AG08395 (cell line): ENCODE results near the gene ARHGAP21.
A peak's percentile ranks its signal among the peaks of the same experiment; 100 is the strongest.
"Not testable (repeated sequence)": the region's sequence is repeated elsewhere in the genome, so short reads cannot be mapped to it uniquely, and the experiment has no call there.

Experiments
- DNase-seq: peaks from one replicate; pipeline ENCODE4 v3.0.0; 2012; ENCODE audit warnings: mixed read lengths, low spot score

ARHGAP21 gene

DNA sequence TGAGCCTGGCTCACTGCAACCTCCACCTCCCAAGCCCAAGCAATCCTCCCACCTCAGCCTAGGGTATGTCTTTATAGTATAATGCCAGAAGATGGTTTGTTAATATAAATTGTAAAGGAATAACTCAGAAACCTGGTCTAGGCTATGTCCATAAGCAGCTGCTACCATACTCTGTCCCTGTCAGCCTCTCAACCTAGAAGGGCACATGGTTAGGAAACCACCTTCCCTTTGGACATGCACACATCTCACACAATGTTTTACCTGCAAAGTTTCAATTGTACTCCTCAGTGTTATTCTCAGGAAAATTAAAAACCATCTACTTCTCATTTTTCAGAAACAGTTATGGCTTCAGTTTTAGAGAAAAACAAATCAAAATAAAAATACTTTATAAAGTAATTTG is 40.1 kb downstream of the ARHGAP21 start:
- DNase-seq = no peak

GRCh38 chr10:24681572-24682088 is 42.1 kb downstream of the ARHGAP21 start:
- DNase-seq = no peak

DNA sequence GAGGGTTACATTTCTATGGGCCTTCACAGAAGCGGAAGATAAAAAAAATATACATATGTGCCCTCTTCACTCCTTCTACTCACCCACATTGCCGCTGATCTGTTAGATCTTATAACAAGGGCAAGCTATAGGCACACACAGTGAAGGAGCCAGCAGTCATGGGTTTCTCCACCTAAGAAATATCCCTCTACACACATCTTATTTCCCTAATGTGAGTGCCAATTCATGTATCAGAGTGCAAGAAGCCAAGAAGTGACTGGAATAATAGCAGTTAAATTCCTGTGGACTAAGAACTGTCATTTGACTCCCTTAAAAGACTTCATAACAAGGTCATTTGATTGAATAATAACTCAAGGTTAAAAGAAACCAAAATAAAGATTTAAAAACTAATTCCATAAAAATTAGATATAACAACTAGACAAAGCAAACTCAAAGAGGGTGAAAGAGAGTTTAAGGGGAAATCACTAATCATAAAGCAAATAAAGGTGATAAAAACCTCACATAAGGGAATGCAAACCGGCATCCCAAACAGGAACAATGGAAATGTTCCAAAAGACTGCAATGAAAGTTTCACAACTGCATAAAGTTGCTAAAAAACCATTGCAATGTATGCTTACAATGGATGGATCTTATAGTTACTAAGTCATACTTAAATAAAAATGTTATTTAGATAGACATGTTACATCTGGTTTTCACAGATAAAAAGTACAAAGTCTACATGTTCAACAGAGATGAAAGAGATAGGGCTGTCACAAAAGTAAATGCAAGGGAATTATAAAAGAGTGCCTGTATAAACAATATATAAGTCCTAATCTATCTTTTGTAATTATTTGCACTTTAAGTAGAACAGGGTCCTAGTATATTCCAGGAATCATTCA is 42.8 kb downstream of the ARHGAP21 start:
- DNase-seq = peak; percentile 41

- DNase-seq = no peak
These were observed 44.9 kb downstream of the ARHGAP21 start for GRCh38 chr10:24678757-24679156.

DNA sequence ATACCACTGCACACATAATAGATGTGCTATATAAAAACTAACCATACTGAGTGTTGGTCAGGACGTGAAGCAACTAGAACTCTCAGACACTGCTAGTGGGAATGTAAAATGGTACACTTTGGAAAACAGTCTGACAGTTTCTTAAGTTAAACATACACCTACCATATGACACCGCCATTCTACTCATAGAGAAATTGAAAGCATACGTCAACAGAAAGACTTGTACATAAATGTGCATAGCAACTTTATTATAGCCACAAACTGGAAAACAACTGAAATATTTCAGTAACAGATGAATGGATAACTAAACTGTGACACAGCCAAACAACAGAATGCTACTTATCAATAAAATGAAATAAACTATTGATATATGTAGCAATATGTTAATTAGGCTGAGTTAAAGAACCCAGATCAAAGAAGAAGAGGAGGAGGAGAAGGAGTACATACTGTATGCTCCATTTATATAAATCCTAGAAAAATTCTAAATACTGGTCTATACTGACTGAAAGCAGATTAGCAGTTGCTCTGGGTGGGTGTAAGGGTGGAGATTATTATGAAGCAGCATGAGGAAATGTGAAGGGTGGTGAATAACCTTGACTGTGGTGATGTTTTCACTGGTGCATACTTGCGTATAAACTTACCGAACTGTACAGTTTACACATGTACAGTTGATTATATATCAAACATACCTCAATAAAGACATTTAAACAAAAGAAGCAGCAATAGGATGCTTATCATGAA is 48.6 kb downstream of the ARHGAP21 start:
- DNase-seq = no peak

DNA sequence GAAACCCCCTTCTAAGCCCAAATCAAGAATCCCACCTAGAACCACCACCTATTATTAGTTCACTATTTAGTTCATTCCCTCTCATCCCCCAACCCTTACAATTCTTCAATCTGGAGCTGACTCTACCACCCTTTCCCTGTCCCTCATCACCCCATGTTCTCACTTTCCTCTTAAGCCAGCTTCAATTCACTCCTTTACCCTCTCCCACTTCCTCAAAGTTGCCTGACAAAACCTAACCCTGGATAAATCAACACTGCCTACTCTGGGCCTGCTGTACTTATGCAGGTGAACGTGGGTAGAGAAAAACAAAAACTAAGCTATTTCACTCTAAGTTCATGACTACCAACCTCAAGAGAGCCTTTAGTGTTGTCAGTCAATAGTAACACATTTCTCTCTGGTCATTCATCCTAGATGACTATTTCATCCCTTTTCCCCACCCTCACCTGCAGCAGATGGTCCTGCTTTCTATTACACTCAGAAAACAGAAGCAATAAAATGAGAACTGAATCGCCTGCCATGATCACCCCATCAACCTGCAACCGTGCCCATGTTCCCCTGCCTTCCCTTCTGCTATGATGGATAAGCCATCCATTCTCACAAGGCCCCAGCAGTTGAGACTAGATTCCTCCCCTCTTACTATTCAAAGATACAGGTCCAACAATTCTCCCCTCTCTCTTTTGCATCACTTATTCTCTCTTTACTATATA is 52.6 kb downstream of the ARHGAP21 start:
- no peak for DNase-seq

- no peak for DNase-seq
These were observed 54.3 kb downstream of the ARHGAP21 start for GRCh38 chr10:24669285-24669852.

DNA sequence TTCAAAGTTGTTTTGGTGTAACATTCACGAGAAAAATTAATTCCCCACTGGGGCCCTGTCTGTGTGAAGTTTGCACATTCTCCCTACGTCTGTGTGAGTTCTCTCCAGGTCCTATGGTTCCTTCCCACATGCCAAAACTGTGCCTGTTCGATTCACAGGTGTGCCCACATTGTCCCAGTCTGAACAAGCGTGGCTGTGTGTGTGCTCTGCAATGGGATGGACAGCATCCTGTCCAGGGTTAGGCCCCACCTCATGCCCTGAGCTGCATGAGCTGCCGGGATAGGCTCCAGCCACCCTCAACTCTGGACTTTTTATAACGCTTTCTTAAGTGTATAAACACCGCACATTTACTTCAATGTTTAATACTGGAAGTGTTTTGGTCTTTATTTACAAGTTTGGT is 55.4 kb downstream of the ARHGAP21 start:
- no peak for DNase-seq

DNA sequence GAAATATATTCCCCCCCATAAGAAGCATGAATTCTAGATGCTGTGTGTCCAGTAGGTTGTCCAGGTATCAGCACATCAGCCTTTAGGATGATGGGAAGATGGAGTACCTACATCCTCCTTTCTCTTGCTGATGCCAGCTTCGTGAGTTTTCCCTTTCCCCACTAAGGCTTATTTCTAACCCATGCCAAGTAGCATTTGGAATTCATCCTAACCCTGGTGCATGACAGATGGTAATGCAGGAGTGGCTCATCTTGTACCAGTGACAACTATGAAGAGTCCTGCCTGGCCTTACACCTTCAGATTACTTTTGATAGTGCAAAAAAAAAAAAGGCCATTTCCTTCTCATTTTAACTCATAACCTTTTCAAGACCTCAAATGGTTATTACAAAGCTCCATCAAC is 58.7 kb downstream of the ARHGAP21 start:
- DNase-seq = no peak

GRCh38 chr10:24661376-24661775 is 62.3 kb downstream of the ARHGAP21 start:
- no peak for DNase-seq

DNA sequence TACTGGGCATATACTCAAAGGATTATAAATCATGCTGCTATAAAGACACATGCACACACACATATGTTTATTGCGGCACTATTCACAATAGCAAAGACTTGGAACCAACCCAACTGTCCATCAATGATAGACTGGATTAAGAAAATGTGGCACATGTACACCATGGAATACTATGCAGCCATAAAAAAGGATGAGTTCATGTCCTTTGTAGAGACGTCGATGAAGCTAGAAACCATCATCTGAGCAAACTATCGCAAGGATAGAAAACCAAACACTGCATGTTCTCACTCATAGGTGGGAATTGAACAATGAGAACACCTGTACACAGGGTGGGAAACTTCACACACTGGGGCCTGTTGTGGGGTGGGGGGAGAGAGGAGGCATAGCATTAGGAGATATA is 65.4 kb downstream of the ARHGAP21 start:
- not testable (repeated sequence) for DNase-seq

GRCh38 chr10:24656326-24656725 is 67.4 kb downstream of the ARHGAP21 start:
- not testable (repeated sequence) for DNase-seq

GRCh38 chr10:24652381-24652957 is 71.2 kb downstream of the ARHGAP21 start:
- DNase-seq = no peak

- DNase-seq = no peak
These were observed 71.8 kb downstream of the ARHGAP21 start for GRCh38 chr10:24651923-24652322.

GRCh38 chr10:24650669-24651391 is 72.9 kb downstream of the ARHGAP21 start:
- DNase-seq = no peak

DNA sequence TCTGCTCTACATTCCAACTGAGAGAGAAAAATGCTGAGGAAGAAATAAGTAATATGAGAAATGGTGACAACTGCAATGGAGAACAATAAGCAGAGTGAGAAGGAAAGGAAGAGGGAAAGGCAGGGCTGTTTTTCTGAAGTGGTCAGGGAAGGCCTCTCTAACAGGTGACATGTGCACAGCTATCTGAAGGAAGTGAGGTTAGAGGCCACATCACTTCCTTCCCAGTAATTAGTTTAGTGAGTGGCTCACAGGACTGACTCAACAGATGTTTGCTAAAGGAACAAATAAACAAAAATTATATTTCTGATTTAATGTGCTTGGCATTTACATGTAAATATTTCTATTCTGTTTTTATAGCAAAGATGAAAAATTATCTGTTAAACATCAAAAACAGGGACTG is 77.9 kb downstream of the ARHGAP21 start:
- no peak for DNase-seq

- no peak for DNase-seq
These were observed 78.7 kb downstream of the ARHGAP21 start for GRCh38 chr10:24645022-24645421.

DNA sequence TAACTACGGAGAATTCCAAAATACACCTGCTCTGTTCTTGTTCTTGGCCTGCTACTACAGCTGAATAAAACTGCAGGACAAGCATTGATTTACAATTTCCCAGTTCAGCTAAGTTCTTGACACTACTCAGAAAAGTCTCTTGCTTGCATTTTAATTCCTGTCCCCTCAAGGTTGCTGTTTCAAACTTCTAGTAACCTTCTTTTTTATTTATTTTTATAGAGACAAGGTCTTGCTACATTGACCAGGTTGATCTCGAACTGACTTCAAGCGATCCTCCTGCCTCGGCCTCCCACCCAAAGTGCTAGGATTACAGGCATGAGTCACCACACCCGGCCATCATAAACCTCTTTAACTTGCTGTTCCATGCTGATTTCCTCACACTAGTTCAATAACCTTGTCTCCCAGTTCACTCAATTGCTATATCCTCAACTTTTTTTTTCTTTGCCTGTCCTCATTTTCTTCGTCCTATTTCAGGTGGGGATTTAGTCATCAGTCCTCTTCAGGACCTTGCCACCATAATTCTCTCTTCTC is 79.9 kb downstream of the ARHGAP21 start:
- no peak for DNase-seq

DNA sequence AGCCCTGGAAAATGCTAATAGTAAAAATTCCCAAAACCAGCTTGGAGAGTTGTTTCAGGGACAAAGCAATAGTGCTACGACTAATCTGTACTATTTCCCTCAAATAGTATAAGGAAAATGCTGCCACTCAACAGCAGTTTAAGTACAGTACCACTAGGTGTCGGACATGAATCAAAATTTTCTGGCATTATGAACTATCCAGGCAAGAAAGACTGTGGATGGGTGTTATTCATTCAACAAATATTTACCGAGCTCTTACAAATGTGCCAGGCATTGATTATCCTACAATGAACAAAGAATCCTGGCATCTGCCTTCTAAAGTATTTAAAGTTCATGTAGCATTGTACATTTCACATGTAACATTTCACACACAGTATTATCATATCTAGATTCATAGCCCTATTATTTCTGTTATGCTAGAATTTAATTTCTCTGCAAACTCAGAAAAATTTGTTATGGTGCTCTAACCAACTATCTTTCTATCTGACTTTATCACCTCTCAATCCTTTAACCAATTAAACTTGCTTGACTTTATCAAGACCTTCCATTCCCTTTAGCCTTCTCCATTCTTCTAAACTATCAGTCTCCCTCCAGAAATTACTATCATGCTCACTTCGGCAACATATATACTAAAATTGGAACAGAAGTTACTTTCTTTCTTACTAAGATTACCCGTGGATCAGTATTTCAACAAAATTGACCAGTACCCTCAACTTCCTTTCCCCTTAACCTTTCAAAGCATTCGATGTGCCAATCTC is 80.6 kb downstream of the ARHGAP21 start:
- peak; percentile 82 for DNase-seq

GRCh38 chr10:24639124-24639523 is 84.6 kb downstream of the ARHGAP21 start:
- DNase-seq = no peak
